SK-N-SH treated with all-trans-retinoic acid at 6 μM for 48 hours (cell line): ENCODE measurements around the gene AADAC.

Source experiments
- ATAC-seq: fragments of 200-7000 bp; cut with Tn5 transposase; 3 replicates; pipeline ENCODE4 v1.9.1; 2020; ENCODE audit warnings: mild to moderate bottlenecking, moderate library complexity
- ARNTL ChIP-seq: fragments of 450-650 bp; formaldehyde crosslinking; IDR thresholded peaks from 2 replicates; pipeline ENCODE4 v1.5.0; 2020; ENCODE audit warnings: low read depth, mild to moderate bottlenecking, moderate library complexity, borderline replicate concordance
- BACH2 ChIP-seq: fragments of 250-450 bp; sonication (Bioruptor Pico); IDR thresholded peaks from 2 replicates; pipeline ENCODE4 v1.9.0; 2021; ENCODE audit warnings: mild to moderate bottlenecking, borderline replicate concordance
- CREB5 ChIP-seq: fragments of 250-450 bp; sonication (Bioruptor Pico); IDR thresholded peaks from 2 replicates; pipeline ENCODE4 v1.5.1; 2020; ENCODE audit warnings: low read depth, mild to moderate bottlenecking, moderate library complexity
- CSDC2 ChIP-seq: fragments of 250-450 bp; sonication (Bioruptor Pico); IDR thresholded peaks from 2 replicates; pipeline ENCODE4 v1.5.0; 2020; ENCODE audit warnings: mild to moderate bottlenecking, moderate library complexity
- CSRNP3 ChIP-seq: fragments of 250-450 bp; sonication (Bioruptor Pico); IDR thresholded peaks from 2 replicates; pipeline ENCODE4 v1.5.1; 2021; ENCODE audit warnings: mild to moderate bottlenecking, moderate library complexity
- ESRRG ChIP-seq: fragments of 250-450 bp; sonication (Bioruptor Pico); IDR thresholded peaks from 2 replicates; pipeline ENCODE4 v1.6.1; 2021; ENCODE audit warnings: mild to moderate bottlenecking
- GLIS3 ChIP-seq: fragments of 250-450 bp; sonication (Bioruptor Pico); IDR thresholded peaks from 2 replicates; pipeline ENCODE4 v1.5.0; 2020; ENCODE audit warnings: mild to moderate bottlenecking, moderate library complexity
- ISL1 ChIP-seq: fragments of 250-450 bp; sonication (Bioruptor Pico); IDR thresholded peaks from 2 replicates; pipeline ENCODE4 v2.1.2; 2022; ENCODE audit warnings: mild to moderate bottlenecking, moderate library complexity
- OSR1 ChIP-seq: fragments of 250-450 bp; sonication (Bioruptor Pico); IDR thresholded peaks from 2 replicates; pipeline ENCODE4 v1.8.0; 2022; ENCODE audit warnings: moderate library complexity, mild to moderate bottlenecking, inconsistent platforms
- POU6F1 ChIP-seq: fragments of 250-450 bp; sonication (Bioruptor Pico); IDR thresholded peaks from 2 replicates; pipeline ENCODE4 v1.8.0; 2021; ENCODE audit warnings: low read depth, mild to moderate bottlenecking, moderate library complexity, borderline replicate concordance
- PPARA ChIP-seq: fragments of 250-450 bp; sonication (Bioruptor Pico); IDR thresholded peaks from 2 replicates; pipeline ENCODE4 v1.5.0; 2020; ENCODE audit warnings: mild to moderate bottlenecking, borderline replicate concordance
- SNAI2 ChIP-seq: fragments of 250-450 bp; sonication (Bioruptor Pico); IDR thresholded peaks from 2 replicates; pipeline ENCODE4 v1.5.0; 2020; ENCODE audit warnings: mild to moderate bottlenecking, moderate library complexity
- TCF4 ChIP-seq: fragments of 250-450 bp; sonication (Bioruptor Pico); IDR thresholded peaks from 2 replicates; pipeline ENCODE4 v1.8.0; 2021; ENCODE audit warnings: mild to moderate bottlenecking, moderate library complexity, borderline replicate concordance
- TOX ChIP-seq: fragments of 250-450 bp; sonication (Bioruptor Pico); IDR thresholded peaks from 2 replicates; pipeline ENCODE4 v1.8.0; 2021; ENCODE audit warnings: mild to moderate bottlenecking, moderate library complexity, borderline replicate concordance
- TSHZ2 ChIP-seq: fragments of 250-450 bp; sonication (Bioruptor Pico); IDR thresholded peaks from 2 replicates; pipeline ENCODE4 v1.5.0; 2020; ENCODE audit warnings: mild to moderate bottlenecking, moderate library complexity
- ZC3H10 ChIP-seq: fragments of 250-450 bp; sonication (Bioruptor Pico); IDR thresholded peaks from 2 replicates; pipeline ENCODE4 v1.5.1; 2021; ENCODE audit warnings: mild to moderate bottlenecking, moderate library complexity
- ZFP30 ChIP-seq: fragments of 450-650 bp; formaldehyde crosslinking; IDR thresholded peaks from 2 replicates; pipeline ENCODE4 v1.5.0; 2022; ENCODE audit warnings: mild to moderate bottlenecking, moderate library complexity
- ZNF565 ChIP-seq: fragments of 450-650 bp; formaldehyde crosslinking; conservative IDR thresholded peaks from 2 replicates; pipeline ENCODE4 v1.5.0; 2020; ENCODE audit warnings: low read depth, mild to moderate bottlenecking, moderate library complexity
- ZNF70 ChIP-seq: fragments of 450-650 bp; formaldehyde crosslinking; IDR thresholded peaks from 2 replicates; pipeline ENCODE4 v1.5.0; 2020; ENCODE audit warnings: mild to moderate bottlenecking, moderate library complexity
- ZNF8 ChIP-seq: fragments of 450-650 bp; formaldehyde crosslinking; IDR thresholded peaks from 2 replicates; pipeline ENCODE4 v1.5.0; 2020; ENCODE audit warnings: mild to moderate bottlenecking, moderate library complexity

AADAC gene

GRCh38 chr3:151772825-151773480 is 41.0 kb upstream of the AADAC start:
- ATAC-seq: no peak
- TF ChIP-seq BACH2 (CRISPR knock-in tag) (no peak), CSRNP3 (CRISPR knock-in tag) (no peak), ZNF8 (CRISPR knock-in tag) (no peak), TOX (CRISPR knock-in tag) (no peak), CSDC2 (CRISPR knock-in tag) (no peak), ISL1 (CRISPR knock-in tag) (no peak), GLIS3 (CRISPR knock-in tag) (no peak), TCF4 (no peak), ESRRG (CRISPR knock-in tag) (no peak), SNAI2 (no peak), PPARA (CRISPR knock-in tag) (no peak), ZFP30 (no peak), OSR1 (CRISPR knock-in tag) (no peak), POU6F1 (CRISPR knock-in tag) (no peak), CREB5 (CRISPR knock-in tag) (no peak)

GRCh38 chr3:151774235-151774634 is 39.7 kb upstream of the AADAC start:
- ATAC-seq: no peak

GRCh38 chr3:151774910-151775309 is 39.0 kb upstream of the AADAC start:
- no peak for TF ChIP-seq ZC3H10
- TF ChIP-seq TOX (CRISPR knock-in tag): no peak
- no peak for TF ChIP-seq SNAI2
- TF ChIP-seq CREB5 (CRISPR knock-in tag): no peak
- TF ChIP-seq PPARA (CRISPR knock-in tag): no peak
- no peak for TF ChIP-seq TSHZ2
- TF ChIP-seq ZNF565 (CRISPR knock-in tag): no peak
- TF ChIP-seq CSRNP3 (CRISPR knock-in tag): no peak
- TF ChIP-seq BACH2 (CRISPR knock-in tag): no peak
- no peak for TF ChIP-seq OSR1 (CRISPR knock-in tag)
- no peak for TF ChIP-seq ZNF70 (CRISPR knock-in tag)
- TF ChIP-seq GLIS3 (CRISPR knock-in tag): no peak
- no peak for TF ChIP-seq CSDC2 (CRISPR knock-in tag)
- TF ChIP-seq TCF4: no peak
- TF ChIP-seq ESRRG (CRISPR knock-in tag): no peak
- no peak for TF ChIP-seq ARNTL (CRISPR knock-in tag)
- ATAC-seq: no peak

More at GRCh38 chr3:151774235-151774634, 39.7 kb upstream of the AADAC start:
- TF ChIP-seq BACH2 (CRISPR knock-in tag): no peak
